NCI-H748 (cell line): ENCODE data around the gene NBEAL1.
"Not testable (repeated sequence)": the region's sequence is repeated elsewhere in the genome, so short reads cannot be mapped to it uniquely, and the experiment has no call there.

Source experiments
- DNase-seq: peaks from one replicate; lab custom pipeline; 2025; ENCODE audit not compliant: unreplicated experiment; lab: John Stamatoyannopoulos, UW

NBEAL1 gene

DNA sequence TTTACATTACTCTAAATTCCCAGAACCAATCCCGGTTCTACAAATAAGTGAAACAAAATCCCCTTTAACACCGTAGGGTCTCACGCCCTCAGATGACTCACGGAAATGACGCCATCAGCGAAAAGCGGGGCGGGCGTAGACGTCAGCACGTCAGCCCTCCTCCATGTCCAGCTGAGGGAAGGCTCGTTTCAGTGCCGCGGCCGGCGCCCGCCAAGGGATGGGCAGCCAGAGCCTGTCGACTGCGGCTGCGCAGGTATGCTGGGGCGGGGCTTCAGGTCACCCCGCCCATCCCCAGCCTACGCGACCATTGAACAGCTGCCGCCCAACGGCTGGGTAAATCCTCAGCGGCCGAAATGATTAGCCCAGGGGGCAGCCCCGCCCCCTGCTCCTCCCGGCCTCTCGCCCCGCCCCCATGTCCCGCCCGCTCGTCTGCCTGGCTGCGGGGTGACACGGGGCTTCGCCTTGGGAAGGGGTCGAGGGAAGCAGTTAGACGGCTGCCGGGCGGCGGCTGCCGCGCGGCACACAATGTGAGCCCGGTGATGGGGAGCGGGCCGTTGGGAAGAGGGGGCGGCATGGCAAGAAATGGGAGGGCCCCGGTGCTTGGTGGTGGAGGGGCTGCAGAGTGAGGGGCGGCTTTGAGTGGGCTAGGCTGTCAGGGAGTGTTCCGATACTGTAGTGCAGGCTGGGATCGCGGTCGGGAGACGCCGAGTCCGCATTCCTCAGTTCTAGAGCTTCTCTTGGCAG lies at the start of gene NBEAL1:
TSS of gene NBEAL1 (plus strand) at position 420 of the 744 bp plus-strand sequence. CDS start 1,510 bp downstream, outside the sequence.
- DNase-seq = peak; percentile 99

DNA sequence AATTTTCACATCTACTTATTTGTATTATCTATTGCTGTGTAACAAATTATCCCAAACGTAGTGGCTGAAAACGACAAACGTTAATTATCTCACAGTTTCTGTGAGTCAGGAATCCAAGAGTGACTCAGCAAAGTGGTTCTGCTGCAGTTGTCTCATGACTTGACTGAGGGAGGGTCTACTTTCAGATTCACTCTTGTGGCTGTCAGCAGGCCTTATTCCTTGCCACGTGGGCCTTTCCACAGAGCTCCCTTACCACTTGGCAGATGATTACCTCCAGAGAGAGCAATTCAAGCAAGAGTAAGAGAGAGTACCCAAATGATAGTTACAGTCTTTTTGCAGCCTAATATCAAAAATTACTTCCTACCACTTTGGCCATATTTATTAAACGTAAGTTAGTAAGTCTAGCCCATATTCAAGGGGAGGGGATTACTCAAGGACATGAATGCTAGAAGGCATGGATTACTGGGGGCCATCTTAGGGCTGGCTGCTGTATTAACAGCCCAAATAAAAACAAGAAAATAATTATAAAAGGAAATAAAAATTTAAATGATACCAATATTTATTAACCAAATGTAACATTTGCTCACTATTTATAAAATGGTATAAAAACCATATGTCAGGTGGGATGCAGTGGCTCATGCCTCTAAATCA lies 48.7 kb upstream of the NBEAL1 start:
- DNase-seq = peak; percentile 31

DNA sequence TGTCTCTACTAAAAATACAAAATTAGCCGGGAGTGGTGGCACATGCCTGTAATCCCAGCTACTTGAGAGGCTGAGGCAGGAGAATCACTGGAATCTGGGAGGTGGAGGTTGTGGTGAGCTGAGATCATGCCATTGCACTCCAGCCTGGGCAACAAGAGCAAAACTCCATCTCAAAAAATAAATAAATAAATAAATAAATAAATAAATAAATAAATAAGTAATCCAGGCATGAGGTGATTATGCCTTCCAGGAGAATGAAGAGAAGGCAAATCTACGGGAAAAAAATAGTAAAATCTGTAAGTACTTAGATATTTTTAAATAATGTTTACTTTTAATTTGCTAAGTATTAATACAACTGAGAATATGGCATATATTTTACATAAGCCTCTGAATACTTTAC lies 45.3 kb upstream of the NBEAL1 start:
- not testable (repeated sequence) for DNase-seq

DNA sequence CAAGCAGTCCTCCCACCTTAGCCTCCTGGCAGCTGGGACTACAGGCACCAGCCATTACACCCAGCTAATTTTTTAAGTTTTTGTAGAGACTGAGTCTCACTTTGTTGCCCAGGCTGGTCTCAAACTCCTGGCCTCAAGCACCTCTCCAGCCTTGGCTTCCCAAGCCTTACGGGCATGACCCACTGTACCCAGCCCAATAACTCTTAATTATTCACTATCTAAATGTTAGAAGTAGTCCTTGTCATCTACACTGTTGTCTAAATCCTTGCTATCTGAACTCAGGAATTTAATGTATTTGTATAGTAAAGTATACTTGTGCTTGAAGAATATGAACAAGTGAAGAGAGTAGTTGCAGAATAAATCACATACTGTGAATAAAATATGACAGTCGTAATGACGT lies 37.9 kb upstream of the NBEAL1 start:
- DNase-seq = no peak

DNA sequence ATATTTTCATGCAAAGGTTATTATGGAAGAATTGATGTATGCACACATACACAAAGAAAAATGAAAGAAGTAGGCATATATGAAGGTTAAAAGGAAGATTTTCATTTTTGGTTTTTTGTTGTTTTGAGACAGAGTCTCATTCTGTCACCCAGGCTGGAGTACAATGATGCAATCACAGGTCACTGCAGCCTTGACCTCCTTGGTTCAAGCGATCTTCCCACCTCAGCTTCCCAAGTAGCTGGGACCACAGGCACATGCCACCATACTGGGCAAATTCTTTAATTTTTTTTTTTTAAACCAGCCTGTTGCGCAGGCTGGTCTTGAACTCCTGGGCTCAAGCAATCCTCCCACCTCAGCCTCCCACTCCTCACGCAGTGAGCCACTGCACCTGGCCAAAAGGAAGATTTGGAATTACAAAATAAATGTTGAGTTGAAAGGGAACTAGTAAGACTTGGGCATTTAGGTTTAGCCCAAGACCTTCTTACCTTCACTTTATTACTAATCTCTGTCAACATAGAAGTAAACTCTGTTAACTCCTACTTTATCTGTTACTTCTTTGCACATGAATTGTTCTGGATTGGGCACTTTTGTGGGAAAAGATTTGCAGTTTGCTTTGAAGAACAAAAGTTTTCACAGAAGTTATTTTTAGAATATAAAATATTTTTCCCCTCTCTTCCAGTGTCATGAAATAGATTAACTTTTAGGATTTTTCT lies 31.7 kb upstream of the NBEAL1 start:
- DNase-seq = no peak

DNA sequence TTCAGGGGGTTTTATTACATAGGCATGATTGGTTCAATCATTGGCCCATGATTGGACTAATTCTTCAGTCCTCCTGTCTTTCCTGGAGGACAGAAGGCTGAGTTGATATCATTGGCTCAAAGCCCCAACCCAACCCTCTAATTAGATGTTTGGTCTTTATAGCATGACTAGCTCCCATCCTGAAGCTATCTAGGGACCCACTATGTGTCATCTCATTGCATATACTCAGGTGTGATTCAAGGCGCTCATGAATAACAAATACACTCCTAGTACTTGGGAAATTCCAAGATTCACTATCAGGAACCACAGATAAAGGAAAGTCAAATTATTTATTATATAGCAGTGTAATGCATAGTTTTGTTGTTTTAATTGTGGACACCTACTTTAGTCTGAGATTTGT lies 24.9 kb upstream of the NBEAL1 start:
- no peak for DNase-seq

DNA sequence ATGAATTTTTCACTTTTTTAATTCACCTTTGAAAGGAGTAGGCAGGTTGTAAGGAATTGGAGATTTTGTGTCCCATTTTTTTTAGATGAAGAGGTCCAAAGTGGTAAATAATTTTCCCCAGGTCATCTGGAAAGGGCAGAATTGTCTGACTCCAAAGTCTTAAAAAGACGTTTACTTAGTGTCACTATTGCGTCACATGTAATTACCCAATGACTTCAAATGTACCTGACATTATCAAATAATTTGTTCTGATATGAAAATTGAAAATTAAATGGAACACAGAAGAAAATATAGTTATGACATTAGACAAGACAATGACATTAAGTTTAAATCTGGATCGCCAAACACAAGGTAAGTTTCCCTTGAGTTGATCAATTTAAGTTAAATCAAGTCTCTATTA lies 24.2 kb upstream of the NBEAL1 start:
- no peak for DNase-seq

DNA sequence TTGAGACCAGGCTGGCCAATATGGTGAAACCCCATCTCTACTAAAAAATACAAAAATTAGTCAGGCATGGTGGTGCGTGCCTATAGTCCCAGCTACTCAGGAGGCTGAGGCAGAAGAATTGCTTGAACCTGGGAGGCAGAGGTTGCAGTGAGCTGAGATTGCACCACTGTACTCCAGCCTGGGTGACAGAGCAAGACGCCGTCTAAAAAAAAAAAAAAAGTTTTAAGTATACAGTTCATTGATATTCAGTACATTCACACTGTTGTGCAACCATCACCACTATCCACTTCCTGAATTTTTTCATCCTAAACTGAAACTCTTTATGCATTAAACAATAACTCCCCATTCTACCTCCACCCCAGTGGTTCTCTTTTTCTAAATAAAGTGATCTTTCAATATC lies 17.6 kb upstream of the NBEAL1 start:
- not testable (repeated sequence) for DNase-seq

DNA sequence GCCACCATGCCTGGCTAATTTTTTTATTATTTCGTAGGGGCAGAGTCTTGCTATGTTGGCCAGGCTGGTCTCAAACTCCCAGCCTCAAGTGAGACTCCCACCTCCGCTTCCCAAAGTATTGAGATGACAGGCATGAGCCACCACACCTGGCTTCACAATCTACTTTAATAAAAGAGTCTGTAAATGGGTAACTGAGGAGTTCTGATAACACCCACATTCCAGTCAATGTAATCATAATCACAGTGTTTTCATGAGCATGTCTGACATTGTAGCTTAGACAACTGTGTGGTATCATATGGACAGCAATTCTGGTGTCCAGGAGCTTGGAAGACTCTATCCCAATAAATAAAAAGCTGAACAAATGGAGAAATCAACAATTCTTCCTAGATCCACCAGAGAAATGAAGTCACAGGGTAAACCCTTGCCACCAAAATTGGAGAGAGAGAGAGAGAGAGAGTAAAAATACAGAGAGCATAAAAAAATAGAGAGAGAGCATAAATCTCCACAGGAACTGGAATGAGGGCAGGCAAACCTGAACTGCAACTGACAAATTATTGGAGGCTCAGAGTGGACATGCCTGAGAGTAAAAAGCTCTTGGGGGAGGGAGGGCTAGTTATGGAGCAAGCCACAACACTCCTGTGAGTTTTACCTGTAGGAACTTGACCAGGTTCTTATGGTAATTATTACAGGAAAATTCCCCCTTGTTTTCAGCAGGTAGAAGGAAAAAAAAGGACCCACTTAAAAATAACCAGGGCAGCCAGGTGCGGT lies 12.4 kb upstream of the NBEAL1 start:
- DNase-seq = no peak

DNA sequence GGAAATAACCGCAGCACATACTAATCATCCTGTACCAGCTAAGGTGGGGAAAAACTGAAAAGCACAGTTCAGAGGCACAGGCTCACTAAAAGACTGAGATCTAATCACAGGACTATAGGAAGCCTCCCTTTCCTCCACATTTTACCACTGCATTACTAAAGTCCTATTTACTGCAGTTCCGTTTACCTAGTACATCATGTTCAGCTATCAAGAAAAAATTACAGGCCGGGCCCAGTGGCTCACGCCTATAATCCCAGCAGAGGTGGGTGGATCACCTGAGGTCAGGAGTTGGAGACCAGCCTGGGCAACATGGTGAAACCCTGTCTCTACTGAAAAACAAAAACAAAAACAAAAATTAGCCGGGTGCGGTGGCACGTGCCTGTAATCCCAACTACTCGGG lies 11.0 kb upstream of the NBEAL1 start:
- no peak for DNase-seq

DNA sequence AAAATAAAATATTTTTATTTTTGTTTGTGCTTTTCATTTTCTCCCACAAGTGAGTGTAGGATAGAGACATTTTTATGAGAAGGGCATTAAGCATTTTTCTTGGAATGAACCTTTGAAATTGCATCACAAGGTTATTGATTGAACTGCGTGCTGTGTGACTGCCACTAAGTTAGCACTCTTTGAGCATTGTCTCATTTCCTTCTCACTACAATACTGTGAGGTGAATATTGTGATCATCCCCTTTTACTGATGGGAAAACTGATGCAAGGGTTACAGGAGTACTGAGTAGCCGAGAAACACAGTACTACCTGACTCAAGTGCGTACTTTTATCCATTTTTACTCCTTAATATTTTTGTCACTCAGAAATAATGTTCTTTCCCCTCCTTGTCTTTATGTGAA lies 2.0 kb downstream of the NBEAL1 start:
- no peak for DNase-seq

DNA sequence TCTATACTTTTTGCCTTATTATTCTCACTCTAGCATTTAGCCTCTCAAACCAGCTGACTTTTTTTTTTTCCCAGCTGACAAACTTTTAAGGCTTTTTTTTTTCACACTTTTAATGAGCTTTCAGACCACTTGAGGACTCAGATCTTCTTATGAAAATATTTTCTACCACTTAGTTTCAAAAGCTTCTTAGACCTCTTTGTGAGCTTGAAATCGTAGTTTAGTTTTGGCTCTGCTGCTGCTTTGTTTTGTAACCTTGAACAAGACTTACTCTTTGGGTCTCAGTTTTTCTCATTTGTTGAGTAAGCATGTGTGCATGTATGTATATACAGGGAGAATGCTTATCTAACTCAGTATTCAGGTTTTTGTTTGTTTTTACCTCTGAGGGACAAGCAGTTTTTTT lies 3.5 kb downstream of the NBEAL1 start:
- DNase-seq = no peak

DNA sequence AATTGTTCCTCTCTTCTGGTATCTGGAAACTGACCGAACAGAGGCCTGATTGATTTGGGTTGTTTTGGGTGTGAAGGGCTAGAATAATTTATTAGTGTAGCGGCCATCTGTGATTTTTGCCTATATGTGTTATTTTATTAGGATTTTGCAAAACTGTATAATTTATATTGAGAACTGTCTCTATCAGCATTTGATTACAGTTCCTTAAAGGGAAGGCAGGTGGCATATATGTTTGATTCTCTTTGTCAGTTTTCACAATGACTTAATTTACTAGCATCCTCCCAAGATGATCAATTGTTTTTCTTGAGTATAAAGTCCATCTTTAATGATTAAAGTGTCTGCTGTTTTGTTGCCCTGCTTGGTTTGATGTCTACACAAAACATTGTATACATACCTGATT lies 4.5 kb downstream of the NBEAL1 start:
- no peak for DNase-seq

DNA sequence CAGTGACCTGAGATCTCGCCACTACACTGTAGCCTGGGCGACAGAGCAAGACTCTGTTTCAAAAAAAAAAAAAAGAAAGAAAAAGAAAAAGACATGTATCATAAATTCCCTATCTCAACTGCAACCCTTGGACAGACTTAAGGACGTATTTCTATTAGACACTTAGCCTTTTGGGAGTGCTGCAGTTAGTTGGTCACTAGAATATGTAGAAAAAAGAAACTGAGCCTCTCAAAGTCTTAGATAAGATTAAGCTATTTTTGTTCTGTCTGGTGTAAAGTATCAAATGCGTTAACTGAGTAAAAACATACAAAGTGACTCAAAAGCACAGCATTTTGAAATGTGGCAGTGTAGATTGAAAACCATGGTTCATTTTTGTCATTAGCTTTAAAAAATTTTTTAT lies 7.3 kb downstream of the NBEAL1 start:
- DNase-seq = no peak

DNA sequence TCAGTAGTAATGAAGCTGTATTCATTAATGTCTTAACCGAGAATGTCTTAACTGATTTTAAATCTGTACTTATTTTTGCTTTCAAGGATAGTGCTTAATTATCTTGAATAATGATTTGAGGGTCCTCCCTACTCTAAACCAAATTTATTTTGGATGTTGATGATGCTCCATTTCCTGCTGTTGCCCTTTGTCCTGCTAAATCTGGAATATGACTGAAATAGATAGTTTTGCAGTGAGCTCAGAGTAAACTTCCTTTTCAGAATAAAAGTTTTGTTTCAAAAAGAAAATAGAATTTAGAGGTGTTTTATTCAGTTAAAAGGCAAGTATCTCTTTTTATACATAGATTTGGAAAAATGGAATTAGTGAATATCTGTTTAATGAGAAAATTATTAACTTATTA lies 8.1 kb downstream of the NBEAL1 start:
- no peak for DNase-seq

DNA sequence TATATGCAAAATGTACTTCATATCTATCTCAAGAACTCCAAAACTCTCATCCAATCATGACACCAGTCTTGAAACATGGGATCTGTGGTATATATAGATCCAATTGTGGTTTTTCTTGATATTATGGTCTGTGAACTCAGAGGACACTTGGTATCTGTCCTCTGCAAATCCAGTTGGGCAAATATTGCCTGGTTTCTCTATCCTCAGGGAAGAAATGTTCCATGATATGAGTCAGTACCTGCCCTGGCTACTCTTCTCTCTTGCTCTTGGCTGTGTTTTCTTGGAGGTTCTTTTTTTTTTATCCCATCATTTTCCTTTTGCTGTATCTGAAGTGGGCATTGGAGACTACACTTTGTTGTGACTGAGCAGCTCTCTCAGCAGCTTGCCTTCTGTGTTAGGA lies 10.9 kb downstream of the NBEAL1 start:
- DNase-seq = no peak

DNA sequence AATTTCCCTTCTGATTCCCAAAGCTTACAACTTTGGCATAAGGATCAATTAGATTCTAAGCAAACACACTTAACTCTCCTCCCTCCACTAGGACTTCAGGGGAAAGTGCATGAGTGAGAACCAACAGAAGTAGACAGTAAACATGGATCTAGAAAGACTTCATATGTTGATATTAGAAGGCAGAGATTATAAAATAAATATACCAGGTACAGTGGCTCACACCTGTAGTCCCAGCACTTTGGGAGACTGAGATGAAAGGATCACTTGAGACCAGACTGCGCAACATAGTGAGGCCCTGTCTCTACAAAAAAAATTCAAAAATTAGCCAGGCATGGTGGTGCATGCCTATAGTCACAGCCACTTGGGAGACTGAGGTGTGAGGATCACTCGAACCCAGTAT lies 15.9 kb downstream of the NBEAL1 start:
- DNase-seq = no peak

DNA sequence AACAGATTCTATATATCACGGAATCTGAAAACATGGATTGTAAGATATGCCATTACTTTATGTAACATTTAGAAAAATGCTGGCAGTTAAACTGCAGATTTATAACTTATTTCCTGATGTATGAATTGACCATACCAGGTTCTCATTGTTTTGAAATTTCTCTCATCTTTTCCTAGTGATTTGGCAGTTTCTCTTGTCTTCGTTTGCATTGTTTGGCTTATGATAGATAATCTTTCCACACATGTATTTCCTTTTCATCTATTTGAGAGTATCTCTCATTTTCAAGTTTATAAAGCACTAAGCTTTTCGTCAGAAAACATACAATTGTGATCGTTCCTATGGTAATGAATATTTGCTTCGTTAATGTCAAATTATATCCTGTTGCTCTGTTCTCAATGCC lies 16.3 kb downstream of the NBEAL1 start:
- no peak for DNase-seq

DNA sequence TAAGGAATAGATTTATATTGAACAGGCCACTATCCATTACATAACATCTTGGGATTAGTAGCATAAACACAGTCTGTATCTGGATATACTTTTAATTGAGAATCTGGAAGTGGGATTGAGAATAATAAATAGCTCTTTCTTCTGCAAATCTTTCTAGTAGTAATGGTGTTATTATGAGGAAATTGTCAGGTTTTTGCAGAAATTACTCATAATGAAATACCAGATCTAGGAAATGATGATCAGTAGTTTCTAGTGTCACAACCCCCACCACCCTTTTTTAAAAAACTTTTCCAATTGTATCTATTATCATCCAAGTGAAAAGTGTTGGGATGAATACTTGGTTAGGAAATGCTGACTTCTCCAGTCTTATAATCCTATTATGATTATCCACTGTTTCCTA lies 18.7 kb downstream of the NBEAL1 start:
- DNase-seq = no peak

DNA sequence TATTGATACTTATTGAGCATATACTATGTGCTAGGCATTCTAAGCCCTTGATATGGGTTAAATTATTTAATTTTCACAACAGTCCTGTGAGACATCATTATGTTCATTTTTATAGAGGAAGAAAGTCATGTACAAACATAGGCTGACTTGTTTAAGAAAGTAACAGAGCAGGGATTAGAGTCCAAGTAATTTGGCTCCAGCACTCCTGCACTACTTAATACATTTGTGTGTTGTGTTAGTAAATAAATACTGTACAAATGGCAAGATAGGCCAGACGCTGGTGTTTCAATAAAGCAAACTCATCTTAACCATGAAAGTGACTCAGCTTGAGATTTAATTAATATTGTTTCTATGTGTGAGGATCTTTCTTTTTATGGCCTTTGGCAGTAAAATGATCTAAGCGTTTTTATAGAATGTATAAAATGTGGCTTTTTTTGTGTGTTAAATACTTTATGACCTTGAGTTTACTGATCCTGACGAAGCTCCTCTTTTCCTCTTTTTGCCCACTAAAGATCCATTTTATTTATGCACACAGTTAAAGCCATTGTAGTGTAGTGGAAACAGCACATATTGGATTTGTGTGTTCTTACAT lies 21.3 kb downstream of the NBEAL1 start:
- DNase-seq = no peak

DNA sequence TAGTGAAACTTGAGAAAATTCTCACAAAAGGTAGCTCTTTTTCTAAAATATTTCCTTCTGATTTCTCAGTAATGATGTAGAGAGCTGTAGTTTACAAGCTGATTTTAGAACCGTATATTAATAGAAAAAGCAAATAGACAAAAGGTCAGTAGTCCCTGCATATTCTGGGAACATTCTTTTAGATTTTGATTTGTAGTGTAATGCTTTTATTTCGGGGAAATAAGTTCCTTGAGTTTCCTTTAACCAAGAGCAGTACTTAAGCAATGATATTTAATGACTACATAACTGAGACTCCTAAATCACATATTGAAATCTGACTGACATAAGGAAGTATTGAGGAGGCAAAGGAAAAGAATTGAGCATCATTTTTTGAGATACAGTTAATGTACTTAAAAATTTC lies 22.4 kb downstream of the NBEAL1 start:
- DNase-seq = no peak
